IMR-90 (cell line): Measurements from ENCODE around the gene ERLIN1. TPM values are rescaled to one million over a fixed set of nuclear protein-coding genes. Genes with fewer than 3 reads are reported as not detected.

Source experiments
- ATAC-seq: fragments of 200-7000 bp; cut with Tn5 transposase; 2 replicates; pipeline ENCODE4 v1.9.1; 2020; ENCODE audit warnings: low read depth, mild to moderate bottlenecking, moderate library complexity
- BruUV-seq: library from RNA; stranded (reverse); fragments of 400-500 nt; replicated peaks from 2 replicates; lab custom pipeline; 2021; lab: Mats Ljungman, UMichigan
- CTCF ChIA-PET: fragments of 300-600 bp; formaldehyde crosslinking; extraction: SDS; loops from one replicate; lab custom pipeline; 2021; ENCODE audit warnings: antibody characterized with exemption; lab: Yijun Ruan, JAX
- POLR2A ChIA-PET: fragments of 300-600 bp; sonication (Branson Sonifier 250); formaldehyde crosslinking; loops from one replicate; lab custom pipeline; 2022; ENCODE audit warnings: antibody characterized with exemption; ENCODE audit not compliant: unreplicated experiment; lab: Charles Lee
- DNase-seq: peaks from one replicate; pipeline ENCODE4 v3.0.0; 2013
- H2AFZ ChIP-seq: replicated peaks from 2 replicates; pipeline ENCODE3; 2013; ENCODE audit warnings: low read length, mild to moderate bottlenecking; ENCODE audit not compliant: poor library complexity
- H2AK5ac ChIP-seq: 2 replicates; pipeline ENCODE4 v1.6.1; 2013; ENCODE audit warnings: low read depth, low read length, inconsistent platforms
- H2AK9ac ChIP-seq: replicated peaks from 2 replicates; pipeline ENCODE3; 2013; ENCODE audit warnings: mild to moderate bottlenecking, low read depth, low read length, moderate library complexity; ENCODE audit not compliant: poor library complexity
- H2BK120ac ChIP-seq: 2 replicates; pipeline ENCODE4 v1.6.1; 2013; ENCODE audit warnings: low read depth, low read length, inconsistent platforms
- H2BK15ac ChIP-seq: 3 replicates; pipeline ENCODE4 v1.6.1; 2013; ENCODE audit warnings: low read depth, low read length, inconsistent platforms
- H2BK20ac ChIP-seq: 2 replicates; pipeline ENCODE4 v1.6.1; 2013; ENCODE audit warnings: low read depth, mild to moderate bottlenecking, inconsistent platforms, low read length, moderate library complexity
- H2BK5ac ChIP-seq: 2 replicates; pipeline ENCODE4 v1.6.1; 2013; ENCODE audit warnings: mild to moderate bottlenecking, low read depth, low read length, inconsistent platforms; ENCODE audit not compliant: poor library complexity, severe bottlenecking
- H3K14ac ChIP-seq: replicated peaks from 2 replicates; pipeline ENCODE4 v1.6.1; 2013; ENCODE audit warnings: low read depth, low read length, inconsistent platforms
- H3K18ac ChIP-seq: 2 replicates; pipeline ENCODE4 v1.6.1; 2013; ENCODE audit warnings: low read depth, low read length, control low read depth
- H3K23ac ChIP-seq: 2 replicates; pipeline ENCODE4 v1.6.1; 2013; ENCODE audit warnings: low read depth, low read length, inconsistent platforms
- H3K27ac ChIP-seq: 2 replicates; pipeline ENCODE4 v1.5.1; 2013; ENCODE audit warnings: mild to moderate bottlenecking, control low read depth, low read length; ENCODE audit not compliant: insufficient read depth
- H3K27me3 ChIP-seq: 2 replicates; pipeline ENCODE4 v1.6.1; 2013; ENCODE audit warnings: low read length; ENCODE audit not compliant: control insufficient read depth, insufficient read depth
- H3K36me3 ChIP-seq: 2 replicates; pipeline ENCODE4 v1.6.1; 2013; ENCODE audit warnings: low read length, mixed read lengths; ENCODE audit not compliant: control insufficient read depth, insufficient read depth
- H3K4ac ChIP-seq: 2 replicates; pipeline ENCODE4 v1.6.1; 2013; ENCODE audit warnings: low read depth, low read length, inconsistent platforms
- H3K4me1 ChIP-seq: 2 replicates; pipeline ENCODE4 v1.6.1; 2013; ENCODE audit warnings: low read length, mixed read lengths; ENCODE audit not compliant: control insufficient read depth, insufficient read depth
- H3K4me2 ChIP-seq: 2 replicates; pipeline ENCODE4 v1.6.1; 2013; ENCODE audit warnings: low read depth, mild to moderate bottlenecking, control low read depth, low read length, moderate library complexity
- H3K4me3 ChIP-seq: 2 replicates; pipeline ENCODE4 v1.5.1; 2013; ENCODE audit warnings: low read depth, mild to moderate bottlenecking, control low read depth, low read length, moderate library complexity; ENCODE audit not compliant: insufficient read depth
- H3K56ac ChIP-seq: 2 replicates; pipeline ENCODE4 v1.6.1; 2013; ENCODE audit warnings: low read length, inconsistent platforms; ENCODE audit not compliant: insufficient read depth; ENCODE audit errors: extremely low read depth
- H3K79me1 ChIP-seq, 2 experiments: 2 replicates each; pipeline ENCODE4 v1.6.1; 2013; ENCODE audit warnings: low read length in 2 of 2, inconsistent platforms in 1 of 2, low read depth in 1 of 2
- H3K9ac ChIP-seq: 2 replicates; pipeline ENCODE4 v1.6.1; 2013; ENCODE audit warnings: low read depth, low read length, control low read depth
- H3K9me1 ChIP-seq: 2 replicates; pipeline ENCODE4 v1.6.1; 2013; ENCODE audit warnings: low read length, inconsistent platforms; ENCODE audit not compliant: insufficient read depth
- H3K9me3 ChIP-seq: 2 replicates; pipeline ENCODE4 v1.6.1; 2013; ENCODE audit warnings: low read length; ENCODE audit not compliant: control insufficient read depth, insufficient read depth
- H4K20me1 ChIP-seq: 2 replicates; pipeline ENCODE4 v1.6.1; 2013; ENCODE audit warnings: low read length, inconsistent platforms; ENCODE audit not compliant: insufficient read depth
- H4K5ac ChIP-seq: 2 replicates; pipeline ENCODE4 v1.6.1; 2013; ENCODE audit warnings: mild to moderate bottlenecking, low read depth, low read length, control low read depth
- H4K8ac ChIP-seq, 2 experiments: 2 replicates each; pipeline ENCODE4 v1.6.1; 2013; ENCODE audit warnings: low read depth in 2 of 2, low read length in 2 of 2, control low read depth in 1 of 2, inconsistent platforms in 1 of 2
- H4K91ac ChIP-seq: 2 replicates; pipeline ENCODE4 v1.6.1; 2013; ENCODE audit warnings: low read depth, low read length, inconsistent platforms; ENCODE audit not compliant: insufficient read depth
- BHLHE40 ChIP-seq: fragments of 150-350 bp; IDR thresholded peaks from 2 replicates; pipeline ENCODE4 v1.6.1; 2016; ENCODE audit warnings: mild to moderate bottlenecking, low read depth, low read length
- FOS ChIP-seq: fragments of 150-350 bp; IDR thresholded peaks from 2 replicates; pipeline ENCODE4 v1.6.1; 2016; ENCODE audit warnings: low read depth, low read length
- MAFK ChIP-seq: IDR thresholded peaks from 2 replicates; pipeline ENCODE4 v1.6.1; 2012; ENCODE audit warnings: low read depth, low read length, improper control_type of control experiment
- MXI1 ChIP-seq: IDR thresholded peaks from 2 replicates; pipeline ENCODE4 v1.6.1; 2012; ENCODE audit warnings: low read depth, mild to moderate bottlenecking, low read length, moderate library complexity, borderline replicate concordance
- NFE2L2 ChIP-seq: fragments of 150-350 bp; IDR thresholded peaks from 2 replicates; pipeline ENCODE4 v1.6.1; 2016; ENCODE audit warnings: low read depth, mild to moderate bottlenecking, low read length
- POLR2A ChIP-seq: IDR thresholded peaks from 2 replicates; pipeline ENCODE4 v1.6.1; 2012; ENCODE audit warnings: mild to moderate bottlenecking, low read depth, low read length
- WGBS, 2 experiments: methylation state at CpG; one replicate each; pipeline versions ENCODE4 v1.1.5 to v1.1.7; 2013; ENCODE audit warnings: missing lambda C conversion rate in 2 of 2; ENCODE audit not compliant: insufficient read length in 1 of 2; ENCODE audit errors: extremely low coverage in 2 of 2; 5-methylcytosine and 5-hydroxymethylcytosine counted together
- dilution Hi-C: fragments of 300-500 bp; cut with HindIII; formaldehyde crosslinking; loops from one replicate; pipeline ENCODE4 v1.14.3; 2018; ENCODE audit warnings: low sequenced_read_pairs; ENCODE audit not compliant: unreplicated experiment
- in situ Hi-C: fragments of 300-500 bp; cut with MboI; formaldehyde crosslinking; loops from 3 replicates; pipeline ENCODE4 v1.14.3; 2019; ENCODE audit warnings: low sequenced_read_pairs, inconsistent platforms, mixed read lengths
- intact Hi-C: fragments of 100-400 bp; cut with micrococcal nuclease; formaldehyde crosslinking; loops from 2 replicates; pipeline ENCODE4 v1.10.0; 2022
- polyA plus RNA-seq, 3 experiments: library from polyadenylated mRNA; depleted of rRNA; stranded (reverse); fragments of >200 nt; gene quantifications; 2 replicates each; pipeline ENCODE4 v1.2.3, GENCODE V29; 2012; ENCODE audit warnings: low replicate concordance in 1 of 3
- total RNA-seq: library from RNA; depleted of rRNA; stranded (reverse); fragments of >200 nt; gene quantifications from 2 replicates; pipeline ENCODE4 v1.2.3, GENCODE V29; 2012
- TF ChIP-seq, protein P1 (sequence below): conservative IDR thresholded peaks from 2 replicates; pipeline ENCODE4 v1.5.1; 2012; ENCODE audit warnings: mild to moderate bottlenecking, low read depth, low read length, improper control_type of control experiment

The ERLIN1 gene
- total and polyA plus RNA-seq, 2 of the 4 experiments (the other 2 are of a cell fraction): 31.5 to 33.9 TPM

DNA sequence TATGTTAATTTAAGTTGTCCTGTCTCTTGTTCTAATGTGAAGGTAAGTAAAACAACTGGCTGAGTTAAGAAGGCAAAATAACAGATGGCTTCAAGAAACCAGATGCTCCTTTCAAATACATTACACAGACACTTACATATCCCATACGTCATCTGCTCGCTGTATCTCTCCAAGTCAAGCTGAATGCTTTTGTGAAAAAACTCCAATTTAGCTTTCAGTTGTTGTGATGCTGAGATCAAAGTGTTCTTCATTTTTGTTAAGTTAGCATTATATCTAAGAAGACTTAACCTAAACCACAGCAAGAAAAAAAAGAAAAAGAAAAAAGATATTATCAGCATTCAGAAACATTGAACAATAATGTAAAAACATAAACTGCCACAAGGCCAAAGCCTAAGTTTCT, 18.5 kb upstream of the ERLIN1 start:
- H4K20me1 ChIP-seq: no peaks in the 10 kb centered on the region
- no TSS peak for BruUV-seq
- H3K56ac ChIP-seq: no peak overlapping the region
- dilution Hi-C loops: no loop called here
- H3K79me1 ChIP-seq: no peaks in the 10 kb centered on the region; a peak in 1 of 4 replicates
- in situ Hi-C loops: no loop called here
- H3K4me3 ChIP-seq: no peak overlapping the region
- no peak overlapping the region for H3K4me2 ChIP-seq
- H2AK9ac ChIP-seq: no peak overlapping the region
- H2BK15ac ChIP-seq: no peak overlapping the region
- H2BK120ac ChIP-seq: no peak overlapping the region
- H4K91ac ChIP-seq: no peak overlapping the region
- H3K4ac ChIP-seq: no peak overlapping the region
- no peak overlapping the region for H3K9ac ChIP-seq
- H4K5ac ChIP-seq: no peak overlapping the region
- H2BK20ac ChIP-seq: no peak overlapping the region
- no peak overlapping the region for H4K8ac ChIP-seq
- WGBS, 2 experiments: no CpG with 5 or more reads among the region's 2 CpGs
- no peaks in the 10 kb centered on the region for H3K9me1 ChIP-seq
- intact Hi-C loops: no loop called here
- no peak overlapping the region for H3K23ac ChIP-seq
- TF ChIP-seq NFE2L2: no peak
- TF ChIP-seq, protein P1, sequence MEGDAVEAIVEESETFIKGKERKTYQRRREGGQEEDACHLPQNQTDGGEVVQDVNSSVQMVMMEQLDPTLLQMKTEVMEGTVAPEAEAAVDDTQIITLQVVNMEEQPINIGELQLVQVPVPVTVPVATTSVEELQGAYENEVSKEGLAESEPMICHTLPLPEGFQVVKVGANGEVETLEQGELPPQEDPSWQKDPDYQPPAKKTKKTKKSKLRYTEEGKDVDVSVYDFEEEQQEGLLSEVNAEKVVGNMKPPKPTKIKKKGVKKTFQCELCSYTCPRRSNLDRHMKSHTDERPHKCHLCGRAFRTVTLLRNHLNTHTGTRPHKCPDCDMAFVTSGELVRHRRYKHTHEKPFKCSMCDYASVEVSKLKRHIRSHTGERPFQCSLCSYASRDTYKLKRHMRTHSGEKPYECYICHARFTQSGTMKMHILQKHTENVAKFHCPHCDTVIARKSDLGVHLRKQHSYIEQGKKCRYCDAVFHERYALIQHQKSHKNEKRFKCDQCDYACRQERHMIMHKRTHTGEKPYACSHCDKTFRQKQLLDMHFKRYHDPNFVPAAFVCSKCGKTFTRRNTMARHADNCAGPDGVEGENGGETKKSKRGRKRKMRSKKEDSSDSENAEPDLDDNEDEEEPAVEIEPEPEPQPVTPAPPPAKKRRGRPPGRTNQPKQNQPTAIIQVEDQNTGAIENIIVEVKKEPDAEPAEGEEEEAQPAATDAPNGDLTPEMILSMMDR: no peak
- TF ChIP-seq BHLHE40: no peak
- no peak for TF ChIP-seq POLR2A
- no peak for TF ChIP-seq MAFK
- no peak for TF ChIP-seq FOS
- no peak for TF ChIP-seq MXI1
- H2AK5ac ChIP-seq: no peak overlapping the region
- H2BK5ac ChIP-seq: no peak overlapping the region
- no peak overlapping the region for H3K14ac ChIP-seq
- H2AFZ ChIP-seq: no peak overlapping the region
- no peak overlapping the region for H3K27ac ChIP-seq
- ChIA-PET POLR2A (no interaction called here), CTCF (no interaction called here)
- H3K4me1 ChIP-seq: no peaks in the 10 kb centered on the region; the same call in 1 of the 2 replicates
- DNase-seq: no peak
- no peak overlapping the region for H3K18ac ChIP-seq
- peaks cover 25% of the 10 kb centered on the region for H3K36me3 ChIP-seq
- ATAC-seq: no peak
- H3K27me3 ChIP-seq: no peaks in the 10 kb centered on the region
- H3K9me3 ChIP-seq: no peaks in the 10 kb centered on the region
